T-helper 17 cell (primary cell): Measurements from ENCODE around the gene JAK1. TPM values are rescaled to one million over a fixed set of nuclear protein-coding genes. Genes with fewer than 3 reads are reported as not detected.

ENCODE experiments used
- ATAC-seq: fragments of 150-1000 bp; cut with Tn5 transposase; 2 replicates; pipeline ENCODE4 v1.10.0; 2021; ENCODE audit warnings: mild to moderate bottlenecking, moderate library complexity
- DNase-seq, 3 donors: peaks; one replicate each; pipeline versions ENCODE4 v3.0.0 to v3.0.0-alpha.2; 2020 to 2021
- H3K9me3 ChIP-seq: one replicate; pipeline ENCODE4 v1.7.0; 2013; ENCODE audit warnings: low read length, mild to moderate bottlenecking; ENCODE audit not compliant: control insufficient read depth, poor library complexity, severe bottlenecking
- H3K27ac Mint-ChIP-seq: one replicate; pipeline ENCODE4 v1.8.0; 2022; ENCODE audit warnings: mild to moderate bottlenecking, moderate library complexity, mixed read lengths
- H3K27me3 Mint-ChIP-seq: one replicate; pipeline ENCODE4 v1.8.0; 2022; ENCODE audit warnings: mixed read lengths
- H3K36me3 Mint-ChIP-seq: one replicate; pipeline ENCODE4 v1.8.0; 2022; ENCODE audit warnings: low read depth, mixed read lengths
- H3K4me1 Mint-ChIP-seq: one replicate; pipeline ENCODE4 v1.8.0; 2022; ENCODE audit warnings: mild to moderate bottlenecking, mixed read lengths
- H3K4me3 Mint-ChIP-seq: one replicate; pipeline ENCODE4 v1.8.0; 2022; ENCODE audit warnings: mild to moderate bottlenecking, moderate library complexity, mixed read lengths
- total RNA-seq, 4 donors: library from RNA in 2 of 4; stranded (reverse) in 2 of 4; gene quantifications; one replicate each; pipeline ENCODE4 v1.2.3 and lab custom pipeline; 2022 to 2026

JAK1 gene
- total RNA-seq, 2 donors from 2014 or later = 246 to 317 TPM

- Mint-ChIP-seq H3K36me3 (peaks cover 5% of the 10 kb centered on the region), H3K27ac (peak overlapping the region; percentile 90), H3K27me3 (no peaks in the 10 kb centered on the region), H3K4me3 (peak overlapping the region; percentile 19), H3K4me1 (peaks cover 78% of the 10 kb centered on the region)
- DNase-seq = no peak
- no peak for ATAC-seq
- no peaks in the 10 kb centered on the region for H3K9me3 ChIP-seq
Measured at GRCh38 chr1:64896551-64896950, 69.8 kb downstream of the JAK1 start.

GRCh38 chr1:64895500-64895899 is 70.8 kb downstream of the JAK1 start:
- peak; percentile 18 for ATAC-seq
- H3K9me3 ChIP-seq = no peaks in the 10 kb centered on the region
- H3K27ac Mint-ChIP-seq = peak overlapping the region; percentile 90
- H3K4me1 Mint-ChIP-seq = peaks cover 80% of the 10 kb centered on the region
- H3K27me3 Mint-ChIP-seq = no peaks in the 10 kb centered on the region
- H3K36me3 Mint-ChIP-seq = peaks cover 5% of the 10 kb centered on the region
- peak overlapping the region; percentile 70 for H3K4me3 Mint-ChIP-seq
- DNase-seq = no peak

GRCh38 chr1:64894438-64895196 is 71.7 kb downstream of the JAK1 start:
- Mint-ChIP-seq H3K4me3 (peak overlapping the region; percentile 64), H3K27ac (peak overlapping the region; percentile 92), H3K27me3 (no peaks in the 10 kb centered on the region), H3K36me3 (peaks cover 5% of the 10 kb centered on the region), H3K4me1 (peaks cover 79% of the 10 kb centered on the region)
- ATAC-seq (no peak), DNase-seq (no peak)
- no peaks in the 10 kb centered on the region for H3K9me3 ChIP-seq

GRCh38 chr1:64893921-64894320 is 72.4 kb downstream of the JAK1 start:
- H3K27me3 Mint-ChIP-seq = no peaks in the 10 kb centered on the region
- no peaks in the 10 kb centered on the region for H3K9me3 ChIP-seq
- ATAC-seq (no peak), DNase-seq (no peak)
- peaks cover 5% of the 10 kb centered on the region for H3K36me3 Mint-ChIP-seq
- peak overlapping the region; percentile 64 for H3K4me3 Mint-ChIP-seq
- peak overlapping the region; percentile 92 for H3K27ac Mint-ChIP-seq
- H3K4me1 Mint-ChIP-seq = peaks cover 79% of the 10 kb centered on the region

- H3K9me3 ChIP-seq = no peaks in the 10 kb centered on the region
- Mint-ChIP-seq H3K4me1 (peaks cover 87% of the 10 kb centered on the region), H3K27me3 (no peaks in the 10 kb centered on the region), H3K27ac (peak overlapping the region; percentile 92), H3K4me3 (peak overlapping the region; percentile 68), H3K36me3 (peaks cover 5% of the 10 kb centered on the region)
- ATAC-seq (no peak), DNase-seq (no peak)
Measured at GRCh38 chr1:64892576-64893573, 73.5 kb downstream of the JAK1 start.

GRCh38 chr1:64891448-64891825 is 74.9 kb downstream of the JAK1 start:
- H3K36me3 Mint-ChIP-seq = peaks cover 1% of the 10 kb centered on the region
- H3K27ac Mint-ChIP-seq = peak overlapping the region; percentile 47
- no peaks in the 10 kb centered on the region for H3K27me3 Mint-ChIP-seq
- peaks cover 88% of the 10 kb centered on the region for H3K4me1 Mint-ChIP-seq
- peak overlapping the region; percentile 76 for H3K4me3 Mint-ChIP-seq
- DNase-seq = no peak
- H3K9me3 ChIP-seq = no peaks in the 10 kb centered on the region
- peak; percentile 37 for ATAC-seq

GRCh38 chr1:64890699-64891447 is 75.5 kb downstream of the JAK1 start:
- no peaks in the 10 kb centered on the region for H3K27me3 Mint-ChIP-seq
- DNase-seq (no peak), ATAC-seq (no peak)
- peak overlapping the region; percentile 47 for H3K27ac Mint-ChIP-seq
- no peaks in the 10 kb centered on the region for H3K9me3 ChIP-seq
- no peaks in the 10 kb centered on the region for H3K36me3 Mint-ChIP-seq
- peaks cover 86% of the 10 kb centered on the region for H3K4me1 Mint-ChIP-seq
- peak overlapping the region; percentile 76 for H3K4me3 Mint-ChIP-seq

- H3K9me3 ChIP-seq = no peaks in the 10 kb centered on the region
- H3K4me1 Mint-ChIP-seq = peaks cover 76% of the 10 kb centered on the region
- ATAC-seq (no peak), DNase-seq (no peak)
- peak overlapping the region; percentile 8 for H3K4me3 Mint-ChIP-seq
- H3K36me3 Mint-ChIP-seq = peaks cover 5% of the 10 kb centered on the region
- no peak overlapping the region for H3K27ac Mint-ChIP-seq
- H3K27me3 Mint-ChIP-seq = no peaks in the 10 kb centered on the region
Measured at GRCh38 chr1:64887689-64888217, 78.6 kb downstream of the JAK1 start.

- Mint-ChIP-seq H3K27ac (peak overlapping the region; percentile 69), H3K4me1 (peaks cover 75% of the 10 kb centered on the region), H3K27me3 (no peaks in the 10 kb centered on the region), H3K36me3 (peaks cover 9% of the 10 kb centered on the region), H3K4me3 (no peak overlapping the region)
- no peak for DNase-seq
- ATAC-seq = no peak
- H3K9me3 ChIP-seq = no peaks in the 10 kb centered on the region
Measured at GRCh38 chr1:64886877-64887276, 79.5 kb downstream of the JAK1 start.

- Mint-ChIP-seq H3K36me3 (peaks cover 9% of the 10 kb centered on the region), H3K4me3 (no peak overlapping the region), H3K4me1 (peaks cover 70% of the 10 kb centered on the region), H3K27me3 (no peaks in the 10 kb centered on the region), H3K27ac (peak overlapping the region; percentile 69)
- DNase-seq = no peak
- no peaks in the 10 kb centered on the region for H3K9me3 ChIP-seq
- ATAC-seq = no peak
Measured at GRCh38 chr1:64885648-64886047, 80.7 kb downstream of the JAK1 start.

GRCh38 chr1:64884261-64885040 is 81.9 kb downstream of the JAK1 start:
- Mint-ChIP-seq H3K36me3 (peaks cover 9% of the 10 kb centered on the region), H3K27me3 (no peaks in the 10 kb centered on the region), H3K4me1 (peaks cover 61% of the 10 kb centered on the region), H3K4me3 (peak overlapping the region; percentile 31), H3K27ac (peak overlapping the region; percentile 51)
- no peak for ATAC-seq
- DNase-seq = no peak
- no peaks in the 10 kb centered on the region for H3K9me3 ChIP-seq

GRCh38 chr1:64882574-64883255 is 83.6 kb downstream of the JAK1 start:
- Mint-ChIP-seq H3K27ac (peak overlapping the region; percentile 51), H3K36me3 (peaks cover 11% of the 10 kb centered on the region), H3K4me1 (peaks cover 58% of the 10 kb centered on the region), H3K27me3 (no peaks in the 10 kb centered on the region), H3K4me3 (no peak overlapping the region)
- no peak for ATAC-seq
- no peaks in the 10 kb centered on the region for H3K9me3 ChIP-seq
- DNase-seq = no peak
